Mammary epithelial cell (primary cell): ENCODE data around the gene BOC.

Source experiments
- EZH2 ChIP-seq: IDR thresholded peaks from 2 replicates; pipeline ENCODE4 v1.6.1; 2012; ENCODE audit warnings: low read length, inconsistent platforms, borderline replicate concordance
- TF ChIP-seq, protein P1 (sequence below), 2 donors: IDR thresholded peaks in 1 of 2; conservative IDR thresholded peaks in 1 of 2; 2 replicates each; pipeline ENCODE4 v1.5.1; 2011 to 2012; ENCODE audit warnings: inconsistent platforms in 2 of 2, low read length in 2 of 2, mild to moderate bottlenecking in 2 of 2, control low read depth in 1 of 2, low read depth in 1 of 2; ENCODE audit not compliant: insufficient read depth in 1 of 2; ENCODE audit errors: extremely low read depth in 1 of 2

GRCh38 chr3:113272385-113272779 is 61.0 kb downstream of the BOC start:
- TF ChIP-seq, protein P1, sequence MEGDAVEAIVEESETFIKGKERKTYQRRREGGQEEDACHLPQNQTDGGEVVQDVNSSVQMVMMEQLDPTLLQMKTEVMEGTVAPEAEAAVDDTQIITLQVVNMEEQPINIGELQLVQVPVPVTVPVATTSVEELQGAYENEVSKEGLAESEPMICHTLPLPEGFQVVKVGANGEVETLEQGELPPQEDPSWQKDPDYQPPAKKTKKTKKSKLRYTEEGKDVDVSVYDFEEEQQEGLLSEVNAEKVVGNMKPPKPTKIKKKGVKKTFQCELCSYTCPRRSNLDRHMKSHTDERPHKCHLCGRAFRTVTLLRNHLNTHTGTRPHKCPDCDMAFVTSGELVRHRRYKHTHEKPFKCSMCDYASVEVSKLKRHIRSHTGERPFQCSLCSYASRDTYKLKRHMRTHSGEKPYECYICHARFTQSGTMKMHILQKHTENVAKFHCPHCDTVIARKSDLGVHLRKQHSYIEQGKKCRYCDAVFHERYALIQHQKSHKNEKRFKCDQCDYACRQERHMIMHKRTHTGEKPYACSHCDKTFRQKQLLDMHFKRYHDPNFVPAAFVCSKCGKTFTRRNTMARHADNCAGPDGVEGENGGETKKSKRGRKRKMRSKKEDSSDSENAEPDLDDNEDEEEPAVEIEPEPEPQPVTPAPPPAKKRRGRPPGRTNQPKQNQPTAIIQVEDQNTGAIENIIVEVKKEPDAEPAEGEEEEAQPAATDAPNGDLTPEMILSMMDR (conservative IDR thresholded peaks at IDR 0.05 in 1 of 2, IDR thresholded peaks at IDR 0.05 in 1 of 2; ENCODE audit: extremely low read depth in 1 of 2, insufficient read depth in 1 of 2, low read depth in 1 of 2, low read length in 2 of 2): no peak
- TF ChIP-seq EZH2: no peak
